HEK293 (cell line): ENCODE data around the gene PRR11.

Experiments used
- GFI1B ChIP-seq: fragments of 450-650 bp; formaldehyde crosslinking; IDR thresholded peaks from 2 replicates; pipeline ENCODE4 v1.5.1; 2016; ENCODE audit warnings: missing biosample characterization, missing genetic modification characterization
- HOXA7 ChIP-seq: sonication (generic); formaldehyde crosslinking; IDR thresholded peaks from 2 replicates; pipeline ENCODE4 v1.8.1; 2022; ENCODE audit warnings: missing genetic modification reagents, borderline replicate concordance
- IKZF3 ChIP-seq: fragments of 450-650 bp; IDR thresholded peaks from 2 replicates; pipeline ENCODE4 v1.5.0; 2018; ENCODE audit warnings: missing biosample characterization, mild to moderate bottlenecking, missing genetic modification characterization, moderate library complexity
- KLF17 ChIP-seq: fragments of 450-650 bp; formaldehyde crosslinking; IDR thresholded peaks from 2 replicates; pipeline ENCODE4 v1.5.1; 2016; ENCODE audit warnings: missing biosample characterization, missing genetic modification characterization
- KLF8 ChIP-seq: fragments of 450-650 bp; formaldehyde crosslinking; IDR thresholded peaks from 2 replicates; pipeline ENCODE4 v1.5.1; 2016; ENCODE audit warnings: missing biosample characterization, missing genetic modification characterization
- MEIS1 ChIP-seq: sonication (generic); formaldehyde crosslinking; IDR thresholded peaks from 2 replicates; pipeline ENCODE4 v1.8.1; 2022; ENCODE audit warnings: missing genetic modification reagents, mild to moderate bottlenecking, borderline replicate concordance
- RBAK ChIP-seq: fragments of 450-650 bp; formaldehyde crosslinking; IDR thresholded peaks from 2 replicates; pipeline ENCODE4 v1.5.1; 2016; ENCODE audit warnings: missing biosample characterization, missing genetic modification characterization
- SP2 ChIP-seq: fragments of 450-650 bp; formaldehyde crosslinking; IDR thresholded peaks from 2 replicates; pipeline ENCODE4 v1.5.1; 2016; ENCODE audit warnings: missing biosample characterization, missing genetic modification characterization
- ZBTB11 ChIP-seq: fragments of 450-650 bp; formaldehyde crosslinking; conservative IDR thresholded peaks from 2 replicates; pipeline ENCODE4 v1.5.1; 2016; ENCODE audit warnings: low read depth, missing biosample characterization, missing genetic modification characterization
- ZBTB17 ChIP-seq: fragments of 450-650 bp; formaldehyde crosslinking; IDR thresholded peaks from 2 replicates; pipeline ENCODE4 v1.5.1; 2016; ENCODE audit warnings: missing biosample characterization, missing genetic modification characterization
- ZBTB21 ChIP-seq: fragments of 450-650 bp; formaldehyde crosslinking; IDR thresholded peaks from 2 replicates; pipeline ENCODE4 v1.5.1; 2017; ENCODE audit warnings: missing biosample characterization, missing genetic modification characterization
- ZNF121 ChIP-seq: fragments of 450-650 bp; formaldehyde crosslinking; IDR thresholded peaks from 2 replicates; pipeline ENCODE4 v1.5.1; 2016; ENCODE audit warnings: missing biosample characterization, missing genetic modification characterization
- ZNF24 ChIP-seq: fragments of 450-650 bp; formaldehyde crosslinking; IDR thresholded peaks from 2 replicates; pipeline ENCODE4 v1.5.1; 2016; ENCODE audit warnings: missing biosample characterization, missing genetic modification characterization
- ZNF280C ChIP-seq: fragments of 450-650 bp; formaldehyde crosslinking; IDR thresholded peaks from 2 replicates; pipeline ENCODE4 v1.5.1; 2016; ENCODE audit warnings: missing biosample characterization, missing genetic modification characterization
- ZNF350 ChIP-seq: fragments of 450-650 bp; formaldehyde crosslinking; IDR thresholded peaks from 2 replicates; pipeline ENCODE4 v1.5.0; 2017; ENCODE audit warnings: missing biosample characterization, mild to moderate bottlenecking, missing genetic modification characterization
- ZNF354C ChIP-seq: fragments of 450-650 bp; formaldehyde crosslinking; IDR thresholded peaks from 2 replicates; pipeline ENCODE4 v1.5.1; 2016; ENCODE audit warnings: missing biosample characterization, missing genetic modification characterization, low read depth, borderline replicate concordance
- ZNF366 ChIP-seq: fragments of 450-650 bp; formaldehyde crosslinking; conservative IDR thresholded peaks from 2 replicates; pipeline ENCODE4 v1.5.1; 2016; ENCODE audit warnings: missing biosample characterization, missing genetic modification characterization
- ZNF488 ChIP-seq: fragments of 450-650 bp; formaldehyde crosslinking; IDR thresholded peaks from 2 replicates; pipeline ENCODE4 v1.5.1; 2016; ENCODE audit warnings: missing biosample characterization, missing genetic modification characterization
- ZNF530 ChIP-seq: fragments of 450-650 bp; formaldehyde crosslinking; IDR thresholded peaks from 2 replicates; pipeline ENCODE4 v1.5.1; 2016; ENCODE audit warnings: low read depth, missing biosample characterization, missing genetic modification characterization
- ZNF585B ChIP-seq: fragments of 450-650 bp; formaldehyde crosslinking; IDR thresholded peaks from 2 replicates; pipeline ENCODE4 v1.5.1; 2016; ENCODE audit warnings: missing biosample characterization, missing genetic modification characterization
- ZNF623 ChIP-seq: fragments of 450-650 bp; formaldehyde crosslinking; IDR thresholded peaks from 2 replicates; pipeline ENCODE4 v1.5.1; 2016; ENCODE audit warnings: missing biosample characterization, missing genetic modification characterization
- ZNF747 ChIP-seq: fragments of 450-650 bp; formaldehyde crosslinking; IDR thresholded peaks from 2 replicates; pipeline ENCODE4 v1.5.1; 2016; ENCODE audit warnings: missing biosample characterization, missing genetic modification characterization
- ZSCAN16 ChIP-seq: fragments of 450-650 bp; formaldehyde crosslinking; IDR thresholded peaks from 2 replicates; pipeline ENCODE4 v1.5.1; 2016; ENCODE audit warnings: missing biosample characterization, missing genetic modification characterization
- TF ChIP-seq, protein P1 (sequence below): fragments of 450-650 bp; formaldehyde crosslinking; IDR thresholded peaks from 2 replicates; pipeline ENCODE4 v1.5.1; 2016; ENCODE audit warnings: missing biosample characterization, missing genetic modification characterization
- TF ChIP-seq, protein P2 (sequence below): fragments of 450-650 bp; formaldehyde crosslinking; IDR thresholded peaks from 2 replicates; pipeline ENCODE4 v1.5.1; 2017; ENCODE audit warnings: missing biosample characterization, missing genetic modification characterization

The PRR11 gene

GRCh38 chr17:59220328-59221158, 65.0 kb downstream of the PRR11 start, which contains the start of gene GDPD1 (continued):
- no peak; the same call in 1 of the 2 replicates for TF ChIP-seq ZBTB11
- no peak for TF ChIP-seq ZNF585B
- TF ChIP-seq, protein P1, sequence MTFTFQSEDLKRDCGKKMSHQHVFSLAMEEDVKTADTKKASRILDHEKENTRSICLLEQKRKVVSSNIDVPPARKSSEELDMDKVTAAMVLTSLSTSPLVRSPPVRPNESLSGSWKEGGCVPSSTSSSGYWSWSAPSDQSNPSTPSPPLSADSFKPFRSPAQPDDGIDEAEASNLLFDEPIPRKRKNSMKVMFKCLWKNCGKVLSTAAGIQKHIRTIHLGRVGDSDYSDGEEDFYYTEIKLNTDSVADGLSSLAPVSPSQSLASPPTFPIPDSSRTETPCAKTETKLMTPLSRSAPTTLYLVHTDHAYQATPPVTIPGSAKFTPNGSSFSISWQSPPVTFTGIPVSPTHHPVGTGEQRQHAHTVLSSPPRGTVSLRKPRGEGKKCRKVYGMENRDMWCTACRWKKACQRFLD (tag by site-specific recombination): no peak
- no peak for TF ChIP-seq ZNF747 (tag by site-specific recombination)
- no peak for TF ChIP-seq RBAK
- TF ChIP-seq SP2: no peak
- peak; percentile 67; the same call in 1 of the 2 replicates for TF ChIP-seq KLF17 (tag by site-specific recombination)
- no peak for TF ChIP-seq ZNF488
- TF ChIP-seq ZBTB17: peak; percentile 90
- no peak for TF ChIP-seq HOXA7 (CRISPR knock-in tag)
- no peak; the same call in 1 of the 2 replicates for TF ChIP-seq ZBTB21
- peak; percentile 89 for TF ChIP-seq ZNF366 (tag by site-specific recombination)
- TF ChIP-seq GFI1B (tag by site-specific recombination): no peak
- no peak for TF ChIP-seq ZNF121 (tag by site-specific recombination)
- TF ChIP-seq IKZF3: peak; percentile 46; the same call in 1 of the 2 replicates
- TF ChIP-seq ZNF354C: no peak
- TF ChIP-seq, protein P2, sequence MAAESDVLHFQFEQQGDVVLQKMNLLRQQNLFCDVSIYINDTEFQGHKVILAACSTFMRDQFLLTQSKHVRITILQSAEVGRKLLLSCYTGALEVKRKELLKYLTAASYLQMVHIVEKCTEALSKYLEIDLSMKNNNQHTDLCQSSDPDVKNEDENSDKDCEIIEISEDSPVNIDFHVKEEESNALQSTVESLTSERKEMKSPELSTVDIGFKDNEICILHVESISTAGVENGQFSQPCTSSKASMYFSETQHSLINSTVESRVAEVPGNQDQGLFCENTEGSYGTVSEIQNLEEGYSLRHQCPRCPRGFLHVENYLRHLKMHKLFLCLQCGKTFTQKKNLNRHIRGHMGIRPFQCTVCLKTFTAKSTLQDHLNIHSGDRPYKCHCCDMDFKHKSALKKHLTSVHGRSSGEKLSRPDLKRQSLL: no peak
- no peak for TF ChIP-seq KLF8
- peak; percentile 73 for TF ChIP-seq ZNF24 (tag by site-specific recombination)
- no peak for TF ChIP-seq ZNF350 (tag by site-specific recombination)
- TF ChIP-seq ZNF280C: no peak
- TF ChIP-seq ZNF530 (tag by site-specific recombination): no peak
- no peak for TF ChIP-seq ZNF623 (tag by site-specific recombination)
- no peak for TF ChIP-seq MEIS1 (CRISPR knock-in tag)
- TF ChIP-seq ZSCAN16: no peak
